ENCODE results near the gene NHLRC2. TPM values are rescaled to one million over a fixed set of nuclear protein-coding genes. Genes with fewer than 3 reads are reported as not detected.

Gene NHLRC2
- total and polyA plus RNA-seq, 2 experiments from 2014 or later: 15.5 to 28.1 TPM

GRCh38 chr10:113911839-113912238 lies 57.4 kb downstream of the NHLRC2 start:
- TF ChIP-seq STAT1 (IDR thresholded peaks at IDR 0.05; ENCODE audit: unreplicated experiment) (no peak), JUNB (IDR thresholded peaks at IDR 0.05; ENCODE audit: unreplicated experiment) (no peak), CTCF (conservative IDR thresholded peaks at IDR 0.05; ENCODE audit: low read depth in 2 of 2) (no peak), ETS1 (IDR thresholded peaks at IDR 0.05) (no peak), REST (IDR thresholded peaks at IDR 0.05; ENCODE audit: unreplicated experiment) (no peak), ZNF462 (CRISPR knock-in tag; IDR thresholded peaks at IDR 0.05) (no peak), EZH2 (IDR thresholded peaks at IDR 0.05; ENCODE audit: low read depth, unreplicated experiment) (no peak), NANOG (IDR thresholded peaks at IDR 0.05; ENCODE audit: borderline replicate concordance) (no peak), ZNF331 (CRISPR knock-in tag; IDR thresholded peaks at IDR 0.05; ENCODE audit: low read depth) (no peak), CREB1 (CRISPR knock-in tag; IDR thresholded peaks at IDR 0.05; ENCODE audit: low read depth) (no peak), ZNF114 (CRISPR knock-in tag; IDR thresholded peaks at IDR 0.05) (no peak), POLR2AphosphoS5 (IDR thresholded peaks at IDR 0.05; ENCODE audit: low read depth) (no peak), EZH2phosphoT487 (IDR thresholded peaks at IDR 0.05; ENCODE audit: unreplicated experiment) (no peak)
- H3K9me2 ChIP-seq (ENCODE audit: insufficient read depth): no peaks in the 10 kb centered on the region
- no peaks in the 10 kb centered on the region for H3K4me1 ChIP-seq (ENCODE audit: insufficient read depth)
- peaks cover 10% of the 10 kb centered on the region; the same call in 1 of the 2 replicates for H3K36me3 ChIP-seq (ENCODE audit: insufficient read depth)
- H3K27ac ChIP-seq (ENCODE audit: low read depth): no peak overlapping the region
- no peak overlapping the region for H3K27ac Mint-ChIP-seq
- peaks cover 9% of the 10 kb centered on the region; the same call in 2 of the 3 replicates for H3K36me3 Mint-ChIP-seq (ENCODE audit: low read depth)
- no peak overlapping the region for H3K4me3 Mint-ChIP-seq
- no peak overlapping the region for H2AFZ ChIP-seq
- no peaks in the 10 kb centered on the region for H3K27me3 Mint-ChIP-seq (ENCODE audit: insufficient read depth, low read depth, poor library complexity)
- DNase-seq (ENCODE audit: low spot score) (no peak), ATAC-seq (no peak)
- H3K4me3 ChIP-seq: no peak overlapping the region
- H3K4me2 ChIP-seq: no peak overlapping the region
- no peaks in the 10 kb centered on the region for H3K9me3 Mint-ChIP-seq
- no peaks in the 10 kb centered on the region for H4K20me1 ChIP-seq (replicated peaks; ENCODE audit: insufficient read depth)
- H3K4me1 Mint-ChIP-seq: no peaks in the 10 kb centered on the region
- H3K79me2 ChIP-seq (replicated peaks; ENCODE audit: insufficient read depth): no peaks in the 10 kb centered on the region
- no peaks in the 10 kb centered on the region for H3F3A ChIP-seq (replicated peaks; ENCODE audit: low read depth)
- H3K27me3 ChIP-seq (ENCODE audit: insufficient read depth): no peaks in the 10 kb centered on the region

All from GM23338 (cell line).